Fibroblast of skin of right quadriceps (primary cell): ENCODE results near the gene PLD1.

Experiments used
- DNase-seq: peaks from one replicate; pipeline ENCODE4 v3.0.0-alpha.2; 2013

PLD1 gene

GRCh38 chr3:171813897-171814460, 3.7 kb upstream of the PLD1 start:
- DNase-seq = peak; percentile 66

- DNase-seq = no peak
These were observed 3.1 kb upstream of the PLD1 start for GRCh38 chr3:171813278-171813896.

- DNase-seq = peak; percentile 41
These were observed 2.5 kb upstream of the PLD1 start for GRCh38 chr3:171812811-171813210.

- peak; percentile 78 for DNase-seq
These were observed 1.6 kb upstream of the PLD1 start for GRCh38 chr3:171811913-171812335.

- DNase-seq = peak; percentile 100
These were observed 1.1 kb upstream of the PLD1 start for GRCh38 chr3:171811295-171811912.

- no peak for DNase-seq
These were observed 479 bp upstream of the PLD1 start for GRCh38 chr3:171810629-171811294.

GRCh38 chr3:171809611-171809860, 747 bp downstream of the PLD1 start:
- DNase-seq = peak; percentile 62

GRCh38 chr3:171807806-171808205, 2.5 kb downstream of the PLD1 start:
- DNase-seq = no peak

GRCh38 chr3:171807129-171807675, 3.1 kb downstream of the PLD1 start:
- no peak for DNase-seq

GRCh38 chr3:171806200-171807128, 3.8 kb downstream of the PLD1 start:
- DNase-seq = peak; percentile 80

GRCh38 chr3:171805687-171806086, 4.6 kb downstream of the PLD1 start:
- DNase-seq = no peak

- peak; percentile 53 for DNase-seq
These were observed 5.5 kb downstream of the PLD1 start for GRCh38 chr3:171804618-171805389.

GRCh38 chr3:171803044-171803443, 7.2 kb downstream of the PLD1 start:
- DNase-seq = no peak

- DNase-seq = no peak
These were observed 7.7 kb downstream of the PLD1 start for GRCh38 chr3:171802590-171802956.

- peak; percentile 92 for DNase-seq
These were observed 8.3 kb downstream of the PLD1 start for GRCh38 chr3:171801738-171802589.

GRCh38 chr3:171799501-171799900, 10.8 kb downstream of the PLD1 start:
- DNase-seq = no peak

- no peak for DNase-seq
These were observed 12.4 kb downstream of the PLD1 start for GRCh38 chr3:171797873-171798272.

- no peak for DNase-seq
These were observed 13.0 kb downstream of the PLD1 start for GRCh38 chr3:171797265-171797679.

GRCh38 chr3:171796625-171797264, 13.5 kb downstream of the PLD1 start:
- DNase-seq = no peak

- peak; percentile 37 for DNase-seq
These were observed 17.8 kb downstream of the PLD1 start for GRCh38 chr3:171792531-171792930.

- peak; percentile 32 for DNase-seq
These were observed 18.6 kb downstream of the PLD1 start for GRCh38 chr3:171791692-171792076.
